Measurements from ENCODE around the gene HPX.
A peak's percentile ranks its signal among the peaks of the same experiment; 100 is the strongest.

HPX gene

GRCh38 chr11:6390718-6391469, 49.9 kb downstream of the HPX start:
- DNase-seq (ENCODE audit: insufficient read length, low spot score) (no peak), FAIRE-seq (no peak)
- no peak for TF ChIP-seq CTCF (IDR thresholded peaks at IDR 0.05; ENCODE audit: insufficient read depth, missing control alignments)

- no peak for FAIRE-seq
These were observed 50.7 kb downstream of the HPX start, which contains the start of gene SMPD1 for GRCh38 chr11:6389905-6390717. TSS of gene SMPD1 (plus strand) at chr11:6390474. CDS start at chr11:6390599, 125 bp downstream.

GRCh38 chr11:6388748-6389147, 52.0 kb downstream of the HPX start:
- TF ChIP-seq CTCF (IDR thresholded peaks at IDR 0.05; ENCODE audit: insufficient read depth, missing control alignments), result no peak
- FAIRE-seq (no peak), DNase-seq (ENCODE audit: insufficient read length, low spot score) (no peak)

More at GRCh38 chr11:6389905-6390717, 50.7 kb downstream of the HPX start, which contains the start of gene SMPD1:
- DNase-seq (ENCODE audit: insufficient read length, low spot score), result peak; percentile 39
- TF ChIP-seq CTCF (IDR thresholded peaks at IDR 0.05; ENCODE audit: insufficient read depth, missing control alignments), result no peak

DNA sequence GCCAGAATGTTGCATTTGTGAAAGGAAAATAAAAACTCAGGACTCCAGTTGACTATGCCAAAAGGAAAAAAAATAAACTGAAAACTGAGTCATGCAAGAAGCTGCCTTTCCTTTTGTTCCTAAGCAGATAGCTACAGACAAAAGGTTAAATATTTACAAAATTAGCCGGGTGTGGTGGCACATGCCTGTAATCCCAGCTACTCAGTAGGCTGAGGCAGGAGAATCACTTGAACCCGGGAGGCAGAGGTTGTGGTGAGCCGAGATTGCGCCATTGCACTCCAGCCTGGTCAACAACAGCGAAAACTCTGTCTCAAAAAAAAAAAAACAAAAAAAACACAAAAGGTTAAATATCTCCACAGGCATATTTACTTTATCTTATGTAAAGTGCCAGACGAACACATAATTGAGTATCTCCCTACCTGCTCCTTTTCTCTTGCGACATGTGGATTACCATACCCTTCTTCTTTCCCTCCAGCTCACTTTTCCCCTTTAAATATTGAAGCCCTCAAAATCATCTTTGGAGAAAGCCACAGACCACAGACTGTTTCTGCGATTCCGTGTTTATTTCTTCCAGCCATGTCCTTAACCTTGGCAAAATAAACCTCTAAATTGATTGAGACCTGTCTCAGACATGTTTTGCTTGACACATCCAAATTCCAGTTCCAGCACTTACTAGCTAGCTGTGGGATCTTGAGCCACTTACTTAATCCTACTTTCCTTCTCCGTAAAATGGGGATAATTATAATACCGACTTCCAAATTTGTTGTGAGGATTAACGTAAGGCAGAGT, 52.8 kb downstream of the HPX start:
- TF ChIP-seq CTCF (IDR thresholded peaks at IDR 0.05; ENCODE audit: insufficient read depth, missing control alignments), result no peak
- no peak for FAIRE-seq

DNA sequence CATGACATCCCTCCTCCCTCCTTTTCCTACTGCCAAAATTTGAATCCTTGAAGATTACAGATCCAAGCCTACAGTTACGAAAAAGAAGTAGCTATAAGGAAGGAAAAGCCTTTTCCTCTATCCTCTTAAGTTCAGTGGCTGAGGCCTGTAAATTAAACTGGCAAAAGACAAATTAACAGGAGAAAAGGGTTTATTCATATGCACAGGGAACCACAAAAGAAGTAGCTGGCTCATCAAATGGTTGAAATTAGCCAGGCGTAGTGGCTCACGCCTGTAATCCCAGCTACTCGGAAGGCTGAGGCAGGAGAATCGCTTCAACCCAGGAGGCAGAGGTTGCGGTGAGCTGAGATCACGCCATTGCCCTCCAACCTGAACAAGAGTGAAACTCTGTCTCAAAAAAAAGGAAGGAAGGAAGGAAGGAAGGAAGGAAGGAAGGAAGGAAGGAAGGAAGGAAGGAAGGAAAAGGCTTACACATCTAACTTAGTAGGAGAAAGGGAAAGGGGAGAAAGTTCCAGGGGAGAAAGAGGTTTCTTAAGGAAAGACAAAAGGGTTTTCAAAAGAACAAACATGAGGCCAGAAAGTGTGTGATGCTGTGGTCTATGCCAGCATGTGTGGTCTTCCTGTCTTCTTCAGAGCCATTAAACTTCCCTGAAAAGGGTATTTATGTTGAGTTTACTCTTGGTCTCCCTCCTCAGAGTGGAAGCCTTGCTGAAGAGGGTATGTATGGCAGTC, 55.6 kb downstream of the HPX start:
- no peak for TF ChIP-seq CTCF (IDR thresholded peaks at IDR 0.05; ENCODE audit: insufficient read depth, missing control alignments)
- FAIRE-seq (no peak), DNase-seq (ENCODE audit: insufficient read length, low spot score) (no peak)

More for the DNA sequence above, 52.8 kb downstream of the HPX start:
- no peak for DNase-seq (ENCODE audit: insufficient read length, low spot score)

All from D721Med (cell line).